ENCODE data around the gene PLXNA2. TPM values are rescaled to one million over a fixed set of nuclear protein-coding genes. Genes with fewer than 3 reads are reported as not detected.

PLXNA2 gene
- total RNA-seq, 2 donors from 2014 or later, result 7.3 to 8.9 TPM

DNA sequence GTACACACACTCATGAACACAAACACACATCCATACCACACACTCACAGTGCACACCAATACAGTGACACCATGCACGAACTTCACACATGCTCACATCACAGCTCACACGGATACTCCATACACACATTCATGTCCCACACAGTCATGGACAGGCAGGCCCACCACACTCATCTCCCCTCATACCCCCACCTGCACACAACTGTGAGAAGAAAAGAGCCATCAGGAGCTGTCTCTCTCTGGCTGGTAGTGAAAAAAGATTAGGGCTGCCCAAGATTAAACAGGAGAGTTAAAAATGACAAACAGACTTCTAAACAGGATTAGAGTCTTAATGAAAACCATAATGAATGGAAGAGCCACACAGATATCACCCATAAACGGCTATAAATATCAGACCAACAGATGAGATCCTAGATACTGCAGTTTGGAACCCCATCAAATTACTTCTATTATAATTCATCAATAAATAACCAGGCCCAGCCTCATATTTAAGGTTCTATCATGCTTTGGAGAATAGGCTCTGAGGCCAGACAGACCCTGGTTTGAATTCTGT, 122.3 kb downstream of the PLXNA2 start:
- Histone ChIP-seq H3K27me3 (replicated peaks; ENCODE audit: insufficient read depth) (no peaks in the 10 kb centered on the region), H3K27ac (no peak overlapping the region), H3K9me3 (no peaks in the 10 kb centered on the region), H3K36me3 (no peaks in the 10 kb centered on the region), H3K4me1 (replicated peaks) (no peaks in the 10 kb centered on the region), H3K4me3 (no peak overlapping the region)
- intact Hi-C loops (cut with DNase I), result no loop called here
- 89% methylated on average over 3 of the region's 3 CpGs for WGBS
- no peak for DNase-seq (ENCODE audit: low spot score)
- TF ChIP-seq POLR2AphosphoS5 (IDR thresholded peaks at IDR 0.05), result no peak
- TF ChIP-seq POLR2A (IDR thresholded peaks at IDR 0.05), result no peak
- TF ChIP-seq CTCF (IDR thresholded peaks at IDR 0.05), result no peak

DNA sequence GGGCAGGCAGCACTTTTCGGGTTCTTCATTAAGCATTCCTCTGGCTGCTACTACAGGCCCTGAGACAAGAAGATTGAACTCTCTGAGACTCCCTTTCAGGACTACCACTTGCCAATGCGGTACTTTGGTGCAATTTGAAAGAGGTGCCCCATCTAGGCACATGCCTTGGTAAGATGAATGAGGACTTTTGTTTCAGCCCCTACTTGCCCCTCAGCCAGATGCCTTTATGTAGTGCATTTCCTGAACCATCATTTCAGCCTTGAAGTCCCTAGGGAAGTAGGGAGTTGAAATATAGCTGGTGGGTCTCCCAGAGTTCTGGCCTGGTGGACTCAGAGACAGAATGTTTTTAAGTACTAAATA, 123.8 kb downstream of the PLXNA2 start:
- H3K27me3 ChIP-seq (replicated peaks; ENCODE audit: insufficient read depth), result no peaks in the 10 kb centered on the region
- no peaks in the 10 kb centered on the region for H3K36me3 ChIP-seq
- H3K4me1 ChIP-seq (replicated peaks), result no peaks in the 10 kb centered on the region
- H3K9me3 ChIP-seq, result no peaks in the 10 kb centered on the region
- no peak for DNase-seq (ENCODE audit: low spot score)
- H3K27ac ChIP-seq, result no peak overlapping the region
- TF ChIP-seq POLR2A (IDR thresholded peaks at IDR 0.05) (no peak), POLR2AphosphoS5 (IDR thresholded peaks at IDR 0.05) (no peak), CTCF (IDR thresholded peaks at IDR 0.05) (no peak)
- no peak overlapping the region for H3K4me3 ChIP-seq
- intact Hi-C loops (cut with DNase I), result no loop called here
- 84% methylated on average over 2 of the region's 2 CpGs for WGBS

DNA sequence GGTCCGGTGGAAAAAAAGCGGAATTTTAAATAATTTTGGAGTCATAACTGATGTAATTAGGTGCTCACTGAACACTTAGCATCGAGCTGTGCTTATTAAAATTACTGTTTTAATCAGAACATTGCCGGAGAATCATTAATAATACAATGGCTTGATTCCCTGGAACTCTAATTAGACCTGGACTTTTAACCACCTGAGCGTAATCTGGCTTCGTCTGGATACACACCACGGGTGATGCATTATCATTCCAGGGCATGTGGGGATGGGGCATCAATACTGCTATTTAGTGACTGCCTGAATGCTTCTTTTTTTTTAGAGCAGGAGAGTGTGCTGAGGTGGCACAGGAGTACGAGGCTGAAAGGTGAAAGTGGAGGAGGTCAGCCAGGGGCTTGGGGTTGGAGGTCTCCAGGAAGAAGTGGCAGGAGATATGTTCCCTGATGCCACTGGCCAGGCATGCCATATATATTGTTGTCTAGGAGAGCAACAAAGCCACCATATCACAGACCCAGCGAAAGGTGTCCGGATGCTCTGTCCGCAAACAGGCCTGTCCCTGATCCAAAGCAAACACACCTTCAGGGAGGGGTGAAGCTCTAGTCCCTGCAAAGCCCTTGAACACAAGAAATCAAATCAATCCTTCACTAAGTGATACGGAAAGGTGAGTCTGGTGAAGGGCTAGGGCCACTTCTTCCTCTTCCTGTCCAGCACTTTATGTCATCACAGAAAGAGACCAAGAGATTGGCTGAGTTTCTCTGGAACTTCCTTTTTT, 125.2 kb downstream of the PLXNA2 start:
- no peaks in the 10 kb centered on the region for H3K4me1 ChIP-seq (replicated peaks)
- WGBS, result 83% methylated on average over 12 of the region's 12 CpGs

GRCh38 chr1:208118306-208118705, 125.9 kb downstream of the PLXNA2 start:
- intact Hi-C loops (cut with DNase I), result no loop called here
- 77% methylated on average over 5 of the region's 5 CpGs for WGBS
- no peak for DNase-seq (ENCODE audit: low spot score)
- Histone ChIP-seq H3K27me3 (replicated peaks; ENCODE audit: insufficient read depth) (no peaks in the 10 kb centered on the region), H3K9me3 (no peaks in the 10 kb centered on the region), H3K27ac (no peak overlapping the region), H3K4me3 (no peak overlapping the region), H3K4me1 (replicated peaks) (no peaks in the 10 kb centered on the region), H3K36me3 (no peaks in the 10 kb centered on the region)
- TF ChIP-seq CTCF (IDR thresholded peaks at IDR 0.05) (no peak), POLR2A (IDR thresholded peaks at IDR 0.05) (no peak), POLR2AphosphoS5 (IDR thresholded peaks at IDR 0.05) (no peak)

More for the DNA sequence above, 125.2 kb downstream of the PLXNA2 start:
- Histone ChIP-seq H3K27me3 (replicated peaks; ENCODE audit: insufficient read depth) (no peaks in the 10 kb centered on the region), H3K27ac (no peak overlapping the region), H3K4me3 (no peak overlapping the region), H3K9me3 (no peaks in the 10 kb centered on the region), H3K36me3 (no peaks in the 10 kb centered on the region)
- DNase-seq (ENCODE audit: low spot score), result no peak
- no peak for TF ChIP-seq CTCF (IDR thresholded peaks at IDR 0.05)
- no peak for TF ChIP-seq POLR2A (IDR thresholded peaks at IDR 0.05)
- TF ChIP-seq POLR2AphosphoS5 (IDR thresholded peaks at IDR 0.05), result no peak
- intact Hi-C loops (cut with DNase I), result no loop called here

DNA sequence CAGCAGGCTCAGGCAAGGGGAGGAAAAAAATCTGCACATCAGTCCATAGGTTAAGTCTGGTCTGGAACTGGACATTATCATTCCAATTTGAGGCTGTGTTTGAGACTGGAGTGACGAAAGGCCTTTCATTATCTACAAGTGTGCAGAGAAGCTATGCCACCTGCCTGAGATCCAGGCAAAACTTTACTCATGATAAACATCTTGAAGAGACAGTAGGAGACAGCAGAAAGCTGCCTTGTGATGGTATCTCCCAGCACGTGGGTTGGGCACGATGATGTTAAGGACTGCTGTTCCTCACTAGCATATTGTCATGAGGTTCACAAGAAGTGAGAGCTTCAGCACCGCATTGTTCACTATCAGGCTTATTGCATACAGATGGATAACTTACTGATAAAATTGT, 126.4 kb downstream of the PLXNA2 start:
- DNase-seq (ENCODE audit: low spot score), result no peak
- Histone ChIP-seq H3K4me3 (no peak overlapping the region), H3K27ac (no peak overlapping the region), H3K9me3 (no peaks in the 10 kb centered on the region), H3K36me3 (no peaks in the 10 kb centered on the region), H3K4me1 (replicated peaks) (no peaks in the 10 kb centered on the region), H3K27me3 (replicated peaks; ENCODE audit: insufficient read depth) (no peaks in the 10 kb centered on the region)
- intact Hi-C loops (cut with DNase I), result no loop called here
- TF ChIP-seq POLR2A (IDR thresholded peaks at IDR 0.05), result no peak
- no peak for TF ChIP-seq CTCF (IDR thresholded peaks at IDR 0.05)
- no peak for TF ChIP-seq POLR2AphosphoS5 (IDR thresholded peaks at IDR 0.05)
- WGBS, result 73% methylated on average over 4 of the region's 4 CpGs
